ENCODE results near the gene IRF2BP1. TPM values are rescaled to one million over a fixed set of nuclear protein-coding genes. Genes with fewer than 3 reads are reported as not detected.
A peak's percentile ranks its signal among the peaks of the same experiment; 100 is the strongest.

IRF2BP1 gene
- total RNA-seq, 3 donors from 2014 or later: 16.5 to 26.5 (median 19.7) TPM

- no peak for DNase-seq (ENCODE audit: low spot score in 2 of 2)
- Histone ChIP-seq H3K36me3 (no peaks in the 10 kb centered on the region), H3K27me3 (no peaks in the 10 kb centered on the region), H3K4me1 (no peaks in the 10 kb centered on the region), H3K9me3 (no peaks in the 10 kb centered on the region), H3K27ac (no peak overlapping the region), H3K4me3 (no peak overlapping the region)
- TF ChIP-seq POLR2A (IDR thresholded peaks at IDR 0.05) (no peak), POLR2AphosphoS5 (IDR thresholded peaks at IDR 0.05) (no peak), CTCF (IDR thresholded peaks at IDR 0.05) (no peak)
- intact Hi-C loops (cut with DNase I; ENCODE audit: low total_unique reads): no loop called here
Observed at GRCh38 chr19:45920458-45920857, 34.5 kb upstream of the IRF2BP1 start.

- H3K4me1 ChIP-seq: no peaks in the 10 kb centered on the region
- no peaks in the 10 kb centered on the region for H3K36me3 ChIP-seq
- intact Hi-C loops (cut with DNase I; ENCODE audit: low total_unique reads): no loop called here
- no peaks in the 10 kb centered on the region for H3K27me3 ChIP-seq
- H3K4me3 ChIP-seq: no peak overlapping the region
- H3K9me3 ChIP-seq: no peaks in the 10 kb centered on the region
- DNase-seq (ENCODE audit: low spot score in 2 of 2): peak in 1 of 2 donors; percentile 31
- no peak overlapping the region for H3K27ac ChIP-seq
- TF ChIP-seq POLR2AphosphoS5 (IDR thresholded peaks at IDR 0.05): no peak
- TF ChIP-seq CTCF (IDR thresholded peaks at IDR 0.05): no peak
- TF ChIP-seq POLR2A (IDR thresholded peaks at IDR 0.05): no peak
Observed at GRCh38 chr19:45919678-45920077, 33.7 kb upstream of the IRF2BP1 start.

- intact Hi-C loops (cut with DNase I; ENCODE audit: low total_unique reads): no loop called here
- no peak overlapping the region for H3K27ac ChIP-seq
- H3K27me3 ChIP-seq: peaks cover 0 to 4% of the 10 kb centered on the region in 2 donors
- no peak for DNase-seq (ENCODE audit: low spot score in 2 of 2)
- H3K9me3 ChIP-seq: no peaks in the 10 kb centered on the region
- no peak overlapping the region for H3K4me3 ChIP-seq
- no peaks in the 10 kb centered on the region for H3K36me3 ChIP-seq
- TF ChIP-seq POLR2AphosphoS5 (IDR thresholded peaks at IDR 0.05) (no peak), CTCF (IDR thresholded peaks at IDR 0.05) (no peak), POLR2A (IDR thresholded peaks at IDR 0.05) (no peak)
- H3K4me1 ChIP-seq: no peaks in the 10 kb centered on the region
Observed at GRCh38 chr19:45918721-45919120, 32.8 kb upstream of the IRF2BP1 start.

GRCh38 chr19:45917421-45918091 lies 31.6 kb upstream of the IRF2BP1 start:
- Histone ChIP-seq H3K27me3 (peaks cover 0 to 7% of the 10 kb centered on the region in 2 donors), H3K27ac (no peak overlapping the region), H3K36me3 (no peaks in the 10 kb centered on the region), H3K4me1 (no peaks in the 10 kb centered on the region), H3K4me3 (no peak overlapping the region), H3K9me3 (no peaks in the 10 kb centered on the region)
- TF ChIP-seq POLR2AphosphoS5 (IDR thresholded peaks at IDR 0.05) (no peak), CTCF (IDR thresholded peaks at IDR 0.05) (no peak), POLR2A (IDR thresholded peaks at IDR 0.05) (no peak)
- intact Hi-C loops (cut with DNase I; ENCODE audit: low total_unique reads): no loop called here
- DNase-seq (ENCODE audit: low spot score in 2 of 2): no peak

GRCh38 chr19:45913874-45914830 lies 28.2 kb upstream of the IRF2BP1 start, which contains the start of gene NANOS2:
Gene NANOS2 (minus strand): TSS chr19:45914778. CDS start chr19:45914693, 85 bp downstream.
- DNase-seq (ENCODE audit: low spot score in 2 of 2): no peak
- Histone ChIP-seq H3K27ac (no peak within 1 kb of the TSS), H3K4me3 (no peak within 1 kb of the TSS), H3K36me3 (no peaks in the 10 kb centered on the region), H3K9me3 (no peaks in the 10 kb centered on the region), H3K27me3 (peaks cover 0 to 11% of the 10 kb centered on the region in 2 donors), H3K4me1 (no peaks in the 10 kb centered on the region)
- no peak for TF ChIP-seq POLR2A (IDR thresholded peaks at IDR 0.05)
- TF ChIP-seq POLR2AphosphoS5 (IDR thresholded peaks at IDR 0.05): no peak
- TF ChIP-seq CTCF (IDR thresholded peaks at IDR 0.05): no peak
- intact Hi-C loops (cut with DNase I; ENCODE audit: low total_unique reads): no loop called here
